Measurements from ENCODE around the gene EIF2B5. TPM values are rescaled to one million over a fixed set of nuclear protein-coding genes. Genes with fewer than 3 reads are reported as not detected.
"Not testable (repeated sequence)": the region's sequence is repeated elsewhere in the genome, so short reads cannot be mapped to it uniquely, and the experiment has no call there.

The EIF2B5 gene
- total RNA-seq, 2 donors from 2014 or later: 19.6 to 24.3 TPM

DNA sequence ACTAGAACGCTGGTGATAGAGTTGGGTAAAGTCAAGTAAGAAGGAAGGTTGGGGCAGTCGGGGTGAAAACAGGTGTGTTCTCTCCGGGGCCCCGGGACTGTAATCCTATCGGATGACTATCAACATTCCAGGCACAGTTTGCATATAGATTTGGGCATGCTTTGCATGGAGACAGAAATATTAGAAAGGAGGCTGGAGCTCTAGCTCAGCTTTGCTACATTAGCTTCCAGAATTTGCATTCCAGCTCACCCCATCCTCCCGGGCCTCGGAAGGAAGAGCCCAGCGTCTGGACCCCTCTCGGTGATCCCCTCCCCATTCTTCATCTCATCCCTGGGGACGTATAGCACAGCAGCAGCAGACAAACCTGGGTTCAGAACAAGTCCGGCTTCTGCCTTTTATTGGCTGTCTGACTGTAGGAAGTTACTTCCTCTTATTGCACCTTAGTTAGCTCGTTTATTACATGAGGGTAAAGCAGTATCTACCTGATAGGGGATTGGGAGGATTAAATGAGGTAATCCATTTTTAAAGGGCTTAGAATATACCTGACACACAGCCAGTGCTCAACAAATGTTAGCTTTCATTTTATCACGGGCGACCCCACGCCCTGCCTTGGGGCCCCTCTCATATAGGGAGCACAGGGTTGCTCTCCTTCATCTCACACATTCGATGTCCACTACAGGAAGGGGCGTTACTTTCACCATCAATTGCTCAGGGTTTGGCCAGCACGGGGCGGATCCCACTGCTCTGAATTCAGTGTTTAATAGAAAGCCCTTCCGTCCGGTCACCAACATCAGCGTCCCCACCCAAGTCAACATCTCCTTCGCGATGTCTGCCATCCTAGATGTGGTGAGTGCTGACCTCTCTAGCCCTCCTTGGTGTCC, 35.1 kb upstream of the EIF2B5 start:
- H3K4me3 ChIP-seq: no peak overlapping the region
- no peak overlapping the region for H3K27ac ChIP-seq
- no peaks in the 10 kb centered on the region for H3K27me3 ChIP-seq
- H3K36me3 ChIP-seq: no peaks in the 10 kb centered on the region
- no peaks in the 10 kb centered on the region for H3K4me1 ChIP-seq
- H3K9me3 ChIP-seq: no peaks in the 10 kb centered on the region
- no peak for DNase-seq (ENCODE audit: low spot score)
- TF ChIP-seq, protein P1, sequence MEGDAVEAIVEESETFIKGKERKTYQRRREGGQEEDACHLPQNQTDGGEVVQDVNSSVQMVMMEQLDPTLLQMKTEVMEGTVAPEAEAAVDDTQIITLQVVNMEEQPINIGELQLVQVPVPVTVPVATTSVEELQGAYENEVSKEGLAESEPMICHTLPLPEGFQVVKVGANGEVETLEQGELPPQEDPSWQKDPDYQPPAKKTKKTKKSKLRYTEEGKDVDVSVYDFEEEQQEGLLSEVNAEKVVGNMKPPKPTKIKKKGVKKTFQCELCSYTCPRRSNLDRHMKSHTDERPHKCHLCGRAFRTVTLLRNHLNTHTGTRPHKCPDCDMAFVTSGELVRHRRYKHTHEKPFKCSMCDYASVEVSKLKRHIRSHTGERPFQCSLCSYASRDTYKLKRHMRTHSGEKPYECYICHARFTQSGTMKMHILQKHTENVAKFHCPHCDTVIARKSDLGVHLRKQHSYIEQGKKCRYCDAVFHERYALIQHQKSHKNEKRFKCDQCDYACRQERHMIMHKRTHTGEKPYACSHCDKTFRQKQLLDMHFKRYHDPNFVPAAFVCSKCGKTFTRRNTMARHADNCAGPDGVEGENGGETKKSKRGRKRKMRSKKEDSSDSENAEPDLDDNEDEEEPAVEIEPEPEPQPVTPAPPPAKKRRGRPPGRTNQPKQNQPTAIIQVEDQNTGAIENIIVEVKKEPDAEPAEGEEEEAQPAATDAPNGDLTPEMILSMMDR (IDR thresholded peaks at IDR 0.05): no peak

DNA sequence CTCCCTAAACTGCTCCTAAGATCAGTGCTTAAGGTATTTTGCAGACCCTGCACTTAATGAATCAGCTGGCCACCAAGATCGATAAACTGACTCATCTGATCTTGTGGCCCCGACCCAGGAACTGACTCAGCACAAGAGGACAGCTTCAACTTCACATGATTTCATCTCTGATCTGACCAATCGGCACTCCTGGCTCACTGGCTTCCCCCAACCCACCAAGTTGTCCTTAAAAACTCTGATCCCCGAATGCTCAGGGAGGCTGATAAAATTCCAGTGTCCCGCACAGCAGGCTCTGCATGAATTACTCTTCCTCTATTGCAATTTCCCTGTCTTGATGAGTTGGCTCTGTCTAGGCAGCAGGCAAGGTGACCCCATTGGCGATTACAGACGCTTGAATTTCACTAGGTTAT, 24.8 kb upstream of the EIF2B5 start:
- Histone ChIP-seq H3K4me1 (no peaks in the 10 kb centered on the region), H3K27me3 (no peaks in the 10 kb centered on the region), H3K36me3 (no peaks in the 10 kb centered on the region), H3K27ac (no peak overlapping the region), H3K4me3 (no peak overlapping the region), H3K9me3 (no peaks in the 10 kb centered on the region)
- TF ChIP-seq, protein P1 (IDR thresholded peaks at IDR 0.05): no peak
- no peak for DNase-seq (ENCODE audit: low spot score)

DNA sequence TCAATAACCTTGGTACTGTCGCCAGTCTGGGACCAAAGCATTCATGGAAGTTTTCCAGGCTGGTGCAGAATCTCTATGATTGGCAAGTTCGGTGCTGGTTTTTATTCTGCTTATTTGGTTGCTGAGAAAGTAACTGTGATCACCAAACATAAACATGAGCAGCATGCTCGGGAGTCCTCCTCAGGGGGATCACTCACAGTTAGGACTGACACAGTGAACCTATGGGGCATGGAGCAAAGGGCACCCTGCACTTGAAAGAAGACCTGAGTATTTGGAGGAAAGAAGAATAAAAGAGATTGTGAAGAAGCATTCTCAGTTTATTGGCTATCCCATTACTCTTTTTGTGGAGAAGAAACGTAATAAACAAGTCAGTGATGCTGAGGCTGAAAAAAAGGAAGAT, 19.1 kb upstream of the EIF2B5 start:
- TF ChIP-seq, protein P1 (IDR thresholded peaks at IDR 0.05): no peak
- Histone ChIP-seq H3K27ac (no peak overlapping the region), H3K9me3 (no peaks in the 10 kb centered on the region), H3K4me1 (no peaks in the 10 kb centered on the region), H3K27me3 (no peaks in the 10 kb centered on the region), H3K36me3 (no peaks in the 10 kb centered on the region), H3K4me3 (no peak overlapping the region)
- DNase-seq (ENCODE audit: low spot score): no peak

DNA sequence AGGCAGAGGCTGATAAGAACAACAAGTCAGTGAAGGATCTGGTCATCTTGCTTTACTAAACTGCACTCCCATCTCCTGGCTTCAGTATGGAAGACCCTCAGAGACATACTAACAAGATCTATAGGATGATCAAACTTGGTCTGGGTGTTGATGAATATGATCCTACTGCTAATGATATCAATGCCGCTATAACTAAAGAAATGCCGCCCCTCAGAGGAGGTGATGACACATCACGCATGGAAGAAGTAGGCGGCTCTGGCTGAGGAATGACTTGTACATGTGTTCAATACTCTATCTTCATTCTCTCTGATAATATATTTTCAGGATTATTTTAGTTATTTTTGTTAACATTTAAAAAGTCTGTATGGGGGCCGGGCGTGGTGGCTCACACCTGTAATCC, 17.5 kb upstream of the EIF2B5 start:
- no peaks in the 10 kb centered on the region for H3K4me1 ChIP-seq
- H3K9me3 ChIP-seq: no peaks in the 10 kb centered on the region
- H3K36me3 ChIP-seq: no peaks in the 10 kb centered on the region
- no peak for DNase-seq (ENCODE audit: low spot score)
- TF ChIP-seq, protein P1 (IDR thresholded peaks at IDR 0.05): no peak
- H3K4me3 ChIP-seq: no peak overlapping the region
- no peaks in the 10 kb centered on the region for H3K27me3 ChIP-seq
- H3K27ac ChIP-seq: no peak overlapping the region

DNA sequence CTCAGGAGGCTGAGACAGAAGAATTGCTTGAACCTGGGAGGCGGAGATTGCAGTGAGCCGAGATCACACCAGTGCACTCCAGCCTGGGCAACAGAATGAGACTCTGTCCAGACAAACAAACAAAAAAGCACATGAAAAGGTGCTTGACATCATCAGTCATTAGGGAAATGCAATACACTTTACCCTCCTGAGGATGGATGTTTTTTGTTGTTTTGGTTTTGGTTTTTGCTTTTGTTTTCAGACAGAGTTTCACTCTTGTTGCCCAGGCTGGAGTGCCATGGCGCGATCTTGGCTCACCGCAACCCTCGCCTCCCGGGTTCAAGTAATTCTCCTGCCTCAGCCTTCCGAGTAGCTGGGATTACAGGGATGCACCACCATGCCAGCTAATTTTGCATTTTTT, 14.1 kb upstream of the EIF2B5 start:
- H3K9me3 ChIP-seq; DNase-seq (ENCODE audit: low spot score); H3K27ac ChIP-seq; H3K27me3 ChIP-seq; H3K36me3 ChIP-seq; H3K4me3 ChIP-seq; H3K4me1 ChIP-seq: not testable (repeated sequence)

DNA sequence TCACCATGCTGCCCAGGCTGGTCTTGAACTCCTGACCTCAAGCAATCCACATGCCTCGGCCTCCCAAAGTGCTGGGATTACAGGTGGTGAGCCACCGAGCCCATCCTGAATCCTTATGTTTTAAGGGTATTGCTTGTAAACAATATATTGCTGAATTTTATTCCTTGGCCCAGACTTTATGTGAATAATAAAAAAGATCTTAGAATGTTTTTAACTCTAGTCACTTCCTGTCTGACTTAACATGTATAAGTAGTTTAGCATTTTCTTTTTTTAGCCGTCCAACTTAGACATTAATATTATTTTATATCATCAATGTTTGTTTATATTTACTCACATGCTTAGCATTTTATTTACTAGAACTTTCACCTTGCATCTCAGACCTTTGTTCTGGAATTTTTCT, 9.2 kb upstream of the EIF2B5 start:
- TF ChIP-seq, protein P1 (IDR thresholded peaks at IDR 0.05): no peak
- Histone ChIP-seq H3K9me3 (no peaks in the 10 kb centered on the region), H3K4me3 (no peak overlapping the region), H3K4me1 (no peaks in the 10 kb centered on the region), H3K27me3 (no peaks in the 10 kb centered on the region), H3K36me3 (no peaks in the 10 kb centered on the region), H3K27ac (no peak overlapping the region)
- DNase-seq (ENCODE audit: low spot score): no peak
